Activated naive CD8-positive, alpha-beta T cell treated with anti-CD3 and anti-CD28 coated beads, Interleukin-2, amount 50 U/mL, for 24 hours (primary cell): ENCODE results near the gene UACA.
A peak's percentile ranks its signal among the peaks of the same experiment; 100 is the strongest.

Experiments used
- ATAC-seq: fragments of 150-1000 bp; cut with Tn5 transposase; one replicate; pipeline ENCODE4 v1.10.0; 2021
- DNase-seq: peaks from one replicate; pipeline ENCODE4 v3.0.0; 2021
- H3K27ac Mint-ChIP-seq: one replicate; pipeline ENCODE4 v1.8.0; 2021; ENCODE audit warnings: mild to moderate bottlenecking, mixed read lengths
- H3K27me3 Mint-ChIP-seq: one replicate; pipeline ENCODE4 v1.8.0; 2021; ENCODE audit warnings: mixed read lengths
- H3K36me3 Mint-ChIP-seq: one replicate; pipeline ENCODE4 v1.8.0; 2021; ENCODE audit warnings: low read depth, mixed read lengths
- H3K4me1 Mint-ChIP-seq: one replicate; pipeline ENCODE4 v1.8.0; 2021; ENCODE audit warnings: mixed read lengths
- H3K4me3 Mint-ChIP-seq: one replicate; pipeline ENCODE4 v1.8.0; 2021; ENCODE audit warnings: mild to moderate bottlenecking, moderate library complexity, mixed read lengths
- H3K9me3 Mint-ChIP-seq: one replicate; pipeline ENCODE4 v1.8.0; 2021; ENCODE audit warnings: mixed read lengths

Gene UACA

GRCh38 chr15:70770863-70771262 lies 7.5 kb upstream of the UACA start:
- H3K4me3 Mint-ChIP-seq = no peak overlapping the region
- peaks cover 9% of the 10 kb centered on the region for H3K4me1 Mint-ChIP-seq
- H3K36me3 Mint-ChIP-seq = no peaks in the 10 kb centered on the region
- H3K27ac Mint-ChIP-seq = no peak overlapping the region
- H3K27me3 Mint-ChIP-seq = peaks cover 3% of the 10 kb centered on the region
- ATAC-seq (no peak), DNase-seq (no peak)
- no peaks in the 10 kb centered on the region for H3K9me3 Mint-ChIP-seq

GRCh38 chr15:70768257-70768883 lies 5.0 kb upstream of the UACA start:
- no peaks in the 10 kb centered on the region for H3K36me3 Mint-ChIP-seq
- ATAC-seq (peak; percentile 29), DNase-seq (no peak)
- peaks cover 23% of the 10 kb centered on the region for H3K27me3 Mint-ChIP-seq
- H3K4me3 Mint-ChIP-seq = no peak overlapping the region
- H3K27ac Mint-ChIP-seq = no peak overlapping the region
- peaks cover 14% of the 10 kb centered on the region for H3K4me1 Mint-ChIP-seq
- no peaks in the 10 kb centered on the region for H3K9me3 Mint-ChIP-seq

DNA sequence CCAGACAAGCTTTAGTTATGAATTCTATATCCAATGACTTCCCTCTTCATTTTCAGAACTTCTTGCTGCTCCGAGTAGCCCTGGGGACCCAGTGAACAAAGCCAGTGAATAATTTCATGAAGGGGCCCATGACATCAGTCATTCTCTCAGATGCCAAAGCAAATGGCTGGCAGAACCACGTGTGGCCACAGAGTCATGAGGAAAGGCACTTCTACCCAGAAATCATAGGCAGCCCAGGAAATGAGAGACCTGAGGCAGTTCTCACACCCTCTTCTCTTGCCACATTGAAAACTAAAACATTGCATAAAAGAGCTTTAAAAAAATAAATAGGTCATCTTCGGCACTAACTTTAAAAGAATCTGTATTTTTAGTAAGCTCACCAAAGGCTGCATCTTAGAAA lies 4.3 kb upstream of the UACA start:
- Mint-ChIP-seq H3K4me3 (no peak overlapping the region), H3K9me3 (no peaks in the 10 kb centered on the region), H3K27ac (no peak overlapping the region), H3K4me1 (peaks cover 14% of the 10 kb centered on the region), H3K36me3 (no peaks in the 10 kb centered on the region), H3K27me3 (peaks cover 23% of the 10 kb centered on the region)
- no peak for DNase-seq
- ATAC-seq = no peak

- H3K27ac Mint-ChIP-seq = no peak overlapping the region
- H3K27me3 Mint-ChIP-seq = peaks cover 32% of the 10 kb centered on the region
- no peaks in the 10 kb centered on the region for H3K36me3 Mint-ChIP-seq
- H3K4me1 Mint-ChIP-seq = peaks cover 22% of the 10 kb centered on the region
- H3K9me3 Mint-ChIP-seq = no peaks in the 10 kb centered on the region
- H3K4me3 Mint-ChIP-seq = no peak overlapping the region
- ATAC-seq (no peak), DNase-seq (no peak)
Measured at GRCh38 chr15:70766597-70766996, 3.2 kb upstream of the UACA start.

DNA sequence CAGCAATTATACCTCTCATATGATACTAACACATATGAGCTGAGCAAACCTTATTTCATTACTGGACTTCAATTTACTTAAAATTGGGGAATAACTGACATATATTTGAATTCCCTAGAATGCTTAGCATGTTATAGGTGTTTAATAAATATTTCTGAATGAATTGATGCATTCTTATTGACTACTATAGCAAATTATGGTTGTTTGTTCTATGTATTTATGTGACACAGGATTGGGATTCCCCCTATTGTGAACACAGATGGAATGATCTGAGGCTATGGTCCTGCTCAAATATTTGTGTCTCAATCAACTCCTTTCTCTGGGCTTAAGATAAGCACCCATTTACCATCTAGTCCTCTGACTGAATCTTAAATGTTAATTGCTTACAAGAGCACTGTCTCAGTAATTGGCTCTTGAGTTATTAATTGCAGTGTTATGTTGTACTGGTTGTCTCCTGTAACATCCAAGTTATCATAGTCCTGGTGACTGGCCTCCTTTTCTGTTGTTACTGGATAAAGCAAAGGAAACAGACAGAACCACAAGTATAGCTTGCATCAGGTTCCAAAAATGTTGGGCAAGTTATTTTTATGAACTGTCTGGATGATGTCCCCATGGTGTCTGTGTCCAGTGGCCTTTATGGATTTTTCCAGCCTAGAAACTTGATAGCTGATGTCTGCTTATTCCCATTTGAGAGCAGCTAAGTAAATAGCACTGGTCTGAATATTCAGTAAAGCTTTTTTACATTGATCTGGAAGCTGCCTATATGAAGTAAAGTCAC lies 2.3 kb upstream of the UACA start:
- DNase-seq (no peak), ATAC-seq (no peak)
- Mint-ChIP-seq H3K4me3 (no peak overlapping the region), H3K36me3 (no peaks in the 10 kb centered on the region), H3K27me3 (peaks cover 41% of the 10 kb centered on the region), H3K4me1 (peaks cover 28% of the 10 kb centered on the region), H3K27ac (no peak overlapping the region), H3K9me3 (no peaks in the 10 kb centered on the region)

DNA sequence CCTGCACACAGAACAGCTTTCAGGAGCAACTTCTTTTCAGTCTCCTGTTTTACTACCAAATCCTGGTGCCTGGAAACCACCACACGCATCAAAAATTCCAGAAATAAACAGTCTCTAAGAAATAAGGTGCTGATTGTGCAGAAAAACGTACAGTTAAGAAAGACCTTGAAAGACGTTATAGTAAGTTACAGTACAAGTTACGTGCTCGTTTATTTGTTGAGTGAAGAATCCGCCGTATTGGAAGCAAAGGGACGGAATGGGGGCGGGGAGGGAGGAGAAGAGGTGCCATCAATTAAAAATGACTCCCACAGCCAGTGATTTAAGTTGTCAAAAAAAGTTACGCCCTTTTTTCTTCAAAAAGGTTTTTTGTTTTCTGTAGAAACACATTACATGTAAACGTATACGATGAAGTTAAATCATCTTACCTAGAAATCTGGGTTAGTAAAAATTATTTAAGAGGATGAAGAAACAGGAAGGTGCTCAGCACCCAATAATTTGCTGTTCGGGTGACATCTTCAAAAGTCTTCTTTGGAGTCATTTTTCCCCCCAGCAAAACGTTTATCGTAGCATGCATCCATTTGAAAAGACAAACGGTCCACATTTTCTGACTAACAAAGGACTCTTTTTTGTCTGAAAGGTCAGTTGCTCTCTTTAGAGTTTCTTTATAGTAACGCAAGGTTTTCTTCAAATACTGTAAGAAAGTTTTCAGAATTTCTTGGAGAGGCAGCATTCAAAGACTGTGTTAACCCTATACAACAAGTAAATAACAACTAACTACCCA lies 782 bp upstream of the UACA start:
- Mint-ChIP-seq H3K9me3 (no peaks in the 10 kb centered on the region), H3K4me1 (peaks cover 28% of the 10 kb centered on the region), H3K4me3 (peak overlapping the region; percentile 78), H3K27ac (peak overlapping the region; percentile 47), H3K36me3 (no peaks in the 10 kb centered on the region), H3K27me3 (peaks cover 50% of the 10 kb centered on the region)
- DNase-seq (no peak), ATAC-seq (no peak)

DNA sequence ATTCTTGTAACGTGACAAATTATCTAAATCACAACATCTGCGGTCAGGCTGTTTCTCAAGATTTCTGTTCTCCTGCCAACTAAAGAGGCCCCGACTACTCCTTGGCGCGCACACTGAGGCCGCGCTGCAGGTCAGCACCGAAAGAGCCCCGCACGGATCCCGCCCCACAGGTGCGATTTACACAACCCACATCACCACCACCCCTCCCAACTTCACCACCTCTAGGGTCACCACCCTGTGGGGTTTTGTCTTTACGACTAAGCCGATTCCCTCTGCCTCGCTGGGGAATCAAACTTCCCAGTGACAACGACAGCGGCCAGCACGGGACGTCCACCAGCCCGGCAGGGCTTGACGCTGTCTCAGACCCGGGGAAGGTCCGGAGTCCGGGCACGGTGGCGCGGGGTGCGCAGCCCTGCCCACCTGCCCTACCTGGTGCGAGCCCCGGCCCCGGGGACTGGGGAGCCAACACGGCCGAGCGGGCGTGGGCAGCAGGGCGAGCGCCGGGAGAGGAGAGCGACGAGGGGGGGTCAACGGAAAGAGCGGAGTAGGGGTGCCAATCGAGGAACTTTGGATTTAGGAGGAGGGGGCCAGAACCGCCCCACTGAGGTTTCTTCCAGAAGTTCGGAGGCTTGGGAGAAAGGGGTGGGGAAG lies 764 bp downstream of the UACA start:
- H3K27me3 Mint-ChIP-seq = peaks cover 64% of the 10 kb centered on the region

GRCh38 chr15:70761931-70762468 lies 1.4 kb downstream of the UACA start:
- Mint-ChIP-seq H3K9me3 (no peaks in the 10 kb centered on the region), H3K4me1 (peaks cover 19% of the 10 kb centered on the region), H3K4me3 (peak overlapping the region; percentile 78), H3K27ac (no peak overlapping the region), H3K36me3 (no peaks in the 10 kb centered on the region), H3K27me3 (peaks cover 67% of the 10 kb centered on the region)
- ATAC-seq (no peak), DNase-seq (no peak)

More for the DNA sequence above, 764 bp downstream of the UACA start:
- Mint-ChIP-seq H3K36me3 (no peaks in the 10 kb centered on the region), H3K9me3 (no peaks in the 10 kb centered on the region), H3K4me1 (peaks cover 20% of the 10 kb centered on the region), H3K4me3 (peak overlapping the region; percentile 78), H3K27ac (no peak overlapping the region)
- ATAC-seq = no peak
- peak; percentile 16 for DNase-seq

- Mint-ChIP-seq H3K4me1 (peaks cover 19% of the 10 kb centered on the region), H3K27me3 (peaks cover 66% of the 10 kb centered on the region), H3K9me3 (no peaks in the 10 kb centered on the region), H3K4me3 (no peak overlapping the region), H3K36me3 (no peaks in the 10 kb centered on the region), H3K27ac (no peak overlapping the region)
- ATAC-seq = no peak
- no peak for DNase-seq
Measured at GRCh38 chr15:70761046-70761445, 2.3 kb downstream of the UACA start.

DNA sequence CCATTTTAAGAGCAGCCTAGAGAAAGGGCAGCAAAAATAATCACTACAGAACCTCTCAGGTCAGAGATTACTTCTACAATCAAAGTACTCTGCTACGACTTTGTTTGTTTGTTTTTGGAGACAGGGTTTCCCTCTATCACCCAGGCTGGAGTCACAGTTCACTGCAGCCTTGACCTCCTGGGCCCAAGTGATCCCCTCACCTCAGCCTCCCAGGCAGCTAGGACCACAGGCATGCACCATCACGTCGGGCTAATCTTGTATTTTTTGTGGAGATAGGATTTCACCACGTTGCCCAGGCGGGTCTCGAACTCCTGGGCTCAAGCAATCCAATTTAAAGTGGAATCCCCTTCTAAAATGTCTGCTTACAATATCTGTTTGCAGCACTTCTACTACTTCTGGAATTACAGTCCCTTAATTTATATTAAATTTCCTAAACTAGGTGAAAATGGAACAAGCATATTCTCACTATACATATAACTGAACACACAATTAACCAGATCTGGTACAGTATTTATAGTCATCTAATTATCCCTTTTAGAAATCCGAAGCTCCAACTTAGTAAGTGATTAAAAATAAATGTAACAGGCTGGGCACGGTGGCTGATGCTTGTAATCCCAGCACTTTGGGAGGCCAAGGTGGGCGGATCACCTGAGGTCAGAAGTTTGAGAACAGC lies 4.4 kb downstream of the UACA start:
- peaks cover 48% of the 10 kb centered on the region for H3K27me3 Mint-ChIP-seq
- DNase-seq (no peak), ATAC-seq (no peak)
- H3K9me3 Mint-ChIP-seq = no peaks in the 10 kb centered on the region
- no peaks in the 10 kb centered on the region for H3K36me3 Mint-ChIP-seq
- peaks cover 16% of the 10 kb centered on the region for H3K4me1 Mint-ChIP-seq
- H3K4me3 Mint-ChIP-seq = no peak overlapping the region
- H3K27ac Mint-ChIP-seq = no peak overlapping the region

GRCh38 chr15:70757627-70758026 lies 5.7 kb downstream of the UACA start:
- Mint-ChIP-seq H3K4me3 (no peak overlapping the region), H3K4me1 (peaks cover 17% of the 10 kb centered on the region), H3K27me3 (peaks cover 47% of the 10 kb centered on the region)

DNA sequence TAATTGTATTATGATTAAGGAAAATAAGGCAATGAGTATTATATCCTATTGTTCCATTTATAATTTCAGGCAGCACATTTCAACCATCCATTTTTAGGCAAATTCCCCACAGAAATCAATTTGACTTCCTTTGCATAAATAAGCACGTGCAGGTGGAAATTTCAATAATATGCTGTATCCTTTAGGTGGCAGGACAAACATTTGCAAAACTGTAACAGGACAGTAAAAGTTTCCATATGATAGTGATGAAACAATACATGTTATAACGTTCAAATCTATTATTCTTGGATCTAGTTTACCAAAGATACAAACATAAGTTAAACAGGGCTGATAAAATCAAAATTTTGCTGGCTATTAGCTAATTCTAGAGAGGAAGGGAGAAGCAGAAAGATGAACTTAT lies 8.5 kb downstream of the UACA start:
- no peak for ATAC-seq
- H3K36me3 Mint-ChIP-seq = no peaks in the 10 kb centered on the region
- no peak for DNase-seq
- H3K27me3 Mint-ChIP-seq = peaks cover 25% of the 10 kb centered on the region
- H3K4me1 Mint-ChIP-seq = peaks cover 15% of the 10 kb centered on the region
- no peak overlapping the region for H3K4me3 Mint-ChIP-seq
- no peaks in the 10 kb centered on the region for H3K9me3 Mint-ChIP-seq
- H3K27ac Mint-ChIP-seq = no peak overlapping the region

More at GRCh38 chr15:70757627-70758026, 5.7 kb downstream of the UACA start:
- ATAC-seq (no peak), DNase-seq (no peak)
- Mint-ChIP-seq H3K36me3 (no peaks in the 10 kb centered on the region), H3K27ac (no peak overlapping the region), H3K9me3 (no peaks in the 10 kb centered on the region)

DNA sequence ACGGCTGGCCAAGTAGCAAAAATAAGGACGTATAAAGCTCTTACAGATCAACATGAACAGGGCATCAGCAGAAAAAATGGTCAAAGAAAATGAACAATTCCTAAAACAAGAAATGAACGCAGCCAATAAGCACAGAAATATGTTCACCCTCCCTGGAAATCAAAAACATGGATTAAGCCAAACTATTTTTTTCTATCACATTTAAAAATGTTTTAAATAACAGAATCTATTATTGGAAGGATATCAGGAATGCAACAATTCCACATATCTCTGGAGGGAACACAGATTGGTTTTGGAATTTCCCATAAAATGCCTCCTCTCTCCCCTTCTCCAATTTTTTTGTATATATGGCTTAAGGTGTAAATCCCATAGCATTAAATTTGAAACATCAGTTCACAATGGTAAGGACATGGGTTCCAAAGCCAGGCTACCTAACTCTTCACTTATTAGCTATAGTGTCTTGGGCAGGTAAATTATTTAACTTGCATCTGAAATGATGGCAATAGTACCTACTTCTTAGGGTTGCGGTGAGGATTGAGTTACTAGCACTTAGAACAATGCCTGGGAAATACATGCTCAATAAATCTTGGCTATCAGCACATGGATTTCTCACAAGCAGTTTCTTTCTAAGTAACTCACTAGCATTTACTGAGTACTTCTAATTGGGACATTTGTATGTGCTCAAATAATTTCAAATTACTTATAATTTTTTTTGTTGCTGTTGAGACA lies 10.1 kb downstream of the UACA start:
- H3K9me3 Mint-ChIP-seq = no peaks in the 10 kb centered on the region
- H3K27me3 Mint-ChIP-seq = peaks cover 13% of the 10 kb centered on the region
- H3K36me3 Mint-ChIP-seq = no peaks in the 10 kb centered on the region
- H3K27ac Mint-ChIP-seq = no peak overlapping the region
- ATAC-seq = no peak
- DNase-seq = no peak
- H3K4me3 Mint-ChIP-seq = no peak overlapping the region
- peaks cover 15% of the 10 kb centered on the region for H3K4me1 Mint-ChIP-seq
